ENCODE results near the gene FANCC.

DNA sequence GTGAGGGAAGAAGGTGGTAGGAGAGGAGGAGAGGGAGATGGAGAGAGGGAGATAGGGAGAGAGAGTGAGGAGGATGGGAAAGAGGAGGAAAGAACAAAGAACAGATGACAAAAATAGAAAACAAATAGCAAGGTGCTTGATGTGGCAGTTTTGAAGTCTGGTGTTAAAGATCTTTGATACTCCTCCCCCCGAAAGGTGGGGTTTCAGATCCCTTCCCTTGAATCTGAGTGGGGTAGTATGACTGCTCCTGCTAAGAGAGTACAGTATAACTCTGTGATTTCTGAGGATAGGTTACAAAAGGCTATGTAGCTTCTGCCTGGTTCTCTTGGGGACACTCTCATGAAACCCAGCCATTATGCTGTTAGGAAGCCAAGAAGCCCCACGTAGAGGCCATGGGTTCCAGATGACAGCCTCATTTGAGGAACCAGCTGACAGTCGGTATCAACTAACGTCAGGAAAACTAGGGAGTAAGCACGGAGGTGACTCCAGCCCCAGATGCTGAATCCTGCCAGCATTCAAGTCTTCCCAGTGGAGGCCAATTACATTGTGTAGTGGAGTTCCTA is 102.1 kb downstream of the FANCC start:
- TF ChIP-seq EZH2 (IDR thresholded peaks at IDR 0.05; ENCODE audit: low read depth), result no peak
- TF ChIP-seq, protein P1, sequence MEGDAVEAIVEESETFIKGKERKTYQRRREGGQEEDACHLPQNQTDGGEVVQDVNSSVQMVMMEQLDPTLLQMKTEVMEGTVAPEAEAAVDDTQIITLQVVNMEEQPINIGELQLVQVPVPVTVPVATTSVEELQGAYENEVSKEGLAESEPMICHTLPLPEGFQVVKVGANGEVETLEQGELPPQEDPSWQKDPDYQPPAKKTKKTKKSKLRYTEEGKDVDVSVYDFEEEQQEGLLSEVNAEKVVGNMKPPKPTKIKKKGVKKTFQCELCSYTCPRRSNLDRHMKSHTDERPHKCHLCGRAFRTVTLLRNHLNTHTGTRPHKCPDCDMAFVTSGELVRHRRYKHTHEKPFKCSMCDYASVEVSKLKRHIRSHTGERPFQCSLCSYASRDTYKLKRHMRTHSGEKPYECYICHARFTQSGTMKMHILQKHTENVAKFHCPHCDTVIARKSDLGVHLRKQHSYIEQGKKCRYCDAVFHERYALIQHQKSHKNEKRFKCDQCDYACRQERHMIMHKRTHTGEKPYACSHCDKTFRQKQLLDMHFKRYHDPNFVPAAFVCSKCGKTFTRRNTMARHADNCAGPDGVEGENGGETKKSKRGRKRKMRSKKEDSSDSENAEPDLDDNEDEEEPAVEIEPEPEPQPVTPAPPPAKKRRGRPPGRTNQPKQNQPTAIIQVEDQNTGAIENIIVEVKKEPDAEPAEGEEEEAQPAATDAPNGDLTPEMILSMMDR (conservative IDR thresholded peaks at IDR 0.05), result no peak
